Transverse colon (tissue), 4 donors: Measurements from ENCODE around the gene NCKAP5. TPM values are rescaled to one million over a fixed set of nuclear protein-coding genes. Genes with fewer than 3 reads are reported as not detected.

Experiments
- DNase-seq: peaks from one replicate; pipeline ENCODE4 v3.0.0-alpha.2; 2019
- H3K27ac ChIP-seq, 4 donors: fragments of 200-600 bp; sonication (generic); 2 replicates each; pipeline ENCODE4 v1.5.1; 2016 to 2018; ENCODE audit warnings: inconsistent platforms in 4 of 4
- H3K27me3 ChIP-seq: fragments of 200-600 bp; sonication (generic); 2 replicates; pipeline ENCODE4 v1.5.1; 2017; ENCODE audit warnings: inconsistent platforms
- H3K36me3 ChIP-seq, 4 donors: fragments of 200-600 bp; sonication (generic); 2 replicates each; pipeline ENCODE4 v1.5.1; 2017 to 2019; ENCODE audit warnings: inconsistent platforms in 4 of 4
- H3K4me1 ChIP-seq, 4 donors: fragments of 200-600 bp; sonication (generic); 2 replicates each; pipeline ENCODE4 v1.5.1; 2017 to 2020; ENCODE audit warnings: inconsistent platforms in 4 of 4
- H3K4me3 ChIP-seq, 4 donors: fragments of 200-600 bp; sonication (generic); 1 replicate in 1 of 4; 2 replicates in 3 of 4; pipeline versions ENCODE4 v1.5.1 to v1.6.1; 2017 to 2019; ENCODE audit warnings: inconsistent platforms in 4 of 4
- H3K9me3 ChIP-seq, 2 donors: fragments of 200-600 bp; sonication (generic); 2 replicates each; pipeline ENCODE4 v1.5.1; 2017 to 2019; ENCODE audit warnings: inconsistent platforms in 2 of 2
- EP300 ChIP-seq: sonication (generic); formaldehyde crosslinking; IDR thresholded peaks from one replicate; pipeline ENCODE4 v1.6.1; 2017; ENCODE audit warnings: antibody characterized with exemption, low read depth
- POLR2A ChIP-seq: fragments of 450-650 bp; IDR thresholded peaks from one replicate; pipeline ENCODE4 v1.6.1; 2016; ENCODE audit warnings: antibody characterized with exemption, mild to moderate bottlenecking, moderate library complexity
- POLR2AphosphoS5 ChIP-seq, 3 donors: sonication (generic); formaldehyde crosslinking; IDR thresholded peaks; one replicate each; pipeline ENCODE4 v1.6.1; 2016; ENCODE audit warnings: antibody characterized with exemption in 3 of 3
- WGBS, 2 donors: methylation state at CpG; one replicate each; pipeline ENCODE4 v1.1.5; 2018; ENCODE audit warnings: low coverage in 1 of 2; 5-methylcytosine and 5-hydroxymethylcytosine counted together
- in situ Hi-C, 4 donors: fragments of 200-750 bp; cut with MboI; loops; one replicate each; pipeline versions ENCODE4 v1.15.0 to v1.15.1; 2017; ENCODE audit warnings: low sequenced_read_pairs in 3 of 4, low pct_ligation_motif_present in 1 of 4, low pct_unique_long_range_greater_than_20kb in 1 of 4
- intact Hi-C: fragments of 100-400 bp; cut with DNase I; formaldehyde crosslinking; loops from one replicate; pipeline ENCODE4 v1.15.1; 2023; ENCODE audit warnings: low total_unique reads
- total RNA-seq, 4 donors: library from RNA; depleted of rRNA; stranded (reverse); fragments of >200 nt; gene quantifications; one replicate each; pipeline ENCODE4 v1.1.0, GENCODE V29; 2016
- TF ChIP-seq, protein P1 (sequence below), 5 experiments: fragments of 200-600 bp in 3 of 5; fragments of 450-650 bp in 2 of 5; sonication (generic) in 3 of 5; IDR thresholded peaks; 1 replicate in 2 of 5; 2 replicates in 3 of 5; pipeline ENCODE4 v1.5.1; 2016 to 2017; ENCODE audit warnings: antibody characterized with exemption in 5 of 5, inconsistent platforms in 3 of 5, mild to moderate bottlenecking in 2 of 5, moderate library complexity in 1 of 5

NCKAP5 gene
- total RNA-seq, 4 donors from 2014 or later, result 1.1 to 10.9 (median 5.0) TPM

- Histone ChIP-seq H3K27ac (no peak overlapping the region), H3K4me1 (no peaks in the 10 kb centered on the region), H3K9me3 (no peaks in the 10 kb centered on the region), H3K36me3 (no peaks in the 10 kb centered on the region), H3K27me3 (no peaks in the 10 kb centered on the region), H3K4me3 (no peak overlapping the region)
- in situ Hi-C loops, result no loop called here
- no peak for TF ChIP-seq POLR2A
- TF ChIP-seq, protein P1, sequence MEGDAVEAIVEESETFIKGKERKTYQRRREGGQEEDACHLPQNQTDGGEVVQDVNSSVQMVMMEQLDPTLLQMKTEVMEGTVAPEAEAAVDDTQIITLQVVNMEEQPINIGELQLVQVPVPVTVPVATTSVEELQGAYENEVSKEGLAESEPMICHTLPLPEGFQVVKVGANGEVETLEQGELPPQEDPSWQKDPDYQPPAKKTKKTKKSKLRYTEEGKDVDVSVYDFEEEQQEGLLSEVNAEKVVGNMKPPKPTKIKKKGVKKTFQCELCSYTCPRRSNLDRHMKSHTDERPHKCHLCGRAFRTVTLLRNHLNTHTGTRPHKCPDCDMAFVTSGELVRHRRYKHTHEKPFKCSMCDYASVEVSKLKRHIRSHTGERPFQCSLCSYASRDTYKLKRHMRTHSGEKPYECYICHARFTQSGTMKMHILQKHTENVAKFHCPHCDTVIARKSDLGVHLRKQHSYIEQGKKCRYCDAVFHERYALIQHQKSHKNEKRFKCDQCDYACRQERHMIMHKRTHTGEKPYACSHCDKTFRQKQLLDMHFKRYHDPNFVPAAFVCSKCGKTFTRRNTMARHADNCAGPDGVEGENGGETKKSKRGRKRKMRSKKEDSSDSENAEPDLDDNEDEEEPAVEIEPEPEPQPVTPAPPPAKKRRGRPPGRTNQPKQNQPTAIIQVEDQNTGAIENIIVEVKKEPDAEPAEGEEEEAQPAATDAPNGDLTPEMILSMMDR (IDR thresholded peaks at IDR 0.05), result no peak
- intact Hi-C loops, result no loop called here
- DNase-seq, result no peak
- 49 to 60% methylated on average over 5 to 6 of the region's 6 CpGs for WGBS, 2 donors
These were observed 236.8 kb downstream of the NCKAP5 start for GRCh38 chr2:133331436-133331835.

DNA sequence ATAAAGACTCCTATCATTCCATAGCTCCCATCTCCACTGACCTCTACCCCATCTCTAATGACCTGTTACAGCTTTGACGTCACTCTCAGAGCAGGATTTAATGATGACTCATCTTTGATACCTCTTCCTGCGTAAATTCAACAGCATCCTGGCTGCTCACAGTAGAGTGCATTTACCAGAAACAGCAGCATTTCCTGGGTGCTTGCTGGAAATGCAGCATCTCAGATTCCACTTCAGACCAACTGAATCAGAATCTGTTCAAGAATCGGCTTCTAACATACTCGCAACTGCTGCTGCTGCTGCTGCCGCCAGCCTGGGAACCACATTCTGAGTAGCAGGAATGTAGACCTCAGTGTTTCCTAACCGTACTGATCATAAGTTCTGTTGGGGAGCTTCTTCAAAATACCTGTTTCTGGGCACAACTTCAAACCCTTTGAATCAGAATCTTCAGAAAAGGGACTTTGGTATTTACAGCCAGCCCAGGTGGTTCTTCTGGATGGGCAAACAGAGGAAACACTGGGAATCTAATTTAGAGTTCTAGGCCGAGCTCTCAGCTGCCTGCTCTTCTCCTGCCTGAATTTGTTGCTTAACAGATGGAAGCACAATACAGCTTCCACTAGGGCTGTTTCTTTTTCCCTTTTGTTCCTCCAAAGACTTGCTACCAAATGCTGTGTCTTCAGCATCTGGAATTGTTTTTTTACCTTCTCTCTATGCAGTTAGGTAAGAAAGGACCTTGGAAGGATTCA lies 241.4 kb downstream of the NCKAP5 start:
- Histone ChIP-seq H3K27ac (no peak overlapping the region), H3K4me1 (no peaks in the 10 kb centered on the region), H3K27me3 (no peaks in the 10 kb centered on the region), H3K36me3 (no peaks in the 10 kb centered on the region), H3K9me3 (no peaks in the 10 kb centered on the region), H3K4me3 (no peak overlapping the region)
- no peak for TF ChIP-seq EP300
- TF ChIP-seq POLR2AphosphoS5 (IDR thresholded peaks at IDR 0.05), result no peak
- TF ChIP-seq POLR2A, result no peak
- TF ChIP-seq, protein P1 (IDR thresholded peaks at IDR 0.05), result no peak
- 77 to 83% methylated on average over 2 to 7 of the region's 7 CpGs for WGBS, 2 donors
- in situ Hi-C loops, result no loop called here
- DNase-seq, result no peak
- intact Hi-C loops, result no loop called here

DNA sequence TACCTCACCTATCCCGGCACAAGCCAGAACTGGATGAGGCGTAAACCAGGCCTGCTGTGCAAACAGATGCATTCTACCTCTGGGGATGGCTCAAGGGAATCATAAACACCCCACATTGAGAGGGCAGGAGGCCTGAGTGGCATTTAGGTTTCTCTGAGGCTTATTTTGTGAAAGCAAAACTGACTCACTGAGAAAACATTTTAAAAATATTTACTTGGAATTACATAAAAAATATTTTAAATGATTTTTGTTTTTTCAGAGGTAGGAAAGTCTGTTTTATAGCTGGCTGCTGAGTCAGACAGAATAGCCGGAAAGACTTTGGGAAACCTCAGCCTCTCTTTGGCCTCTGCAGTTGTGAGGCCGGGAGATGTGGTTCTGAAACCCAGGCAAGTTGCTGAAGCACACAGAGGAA lies 244.1 kb downstream of the NCKAP5 start:
- intact Hi-C loops (no loop called here), in situ Hi-C loops (no loop called here)
- DNase-seq, result no peak
- no peak for TF ChIP-seq POLR2A
- TF ChIP-seq POLR2AphosphoS5 (IDR thresholded peaks at IDR 0.05), result no peak
- TF ChIP-seq, protein P1 (IDR thresholded peaks at IDR 0.05), result no peak
- TF ChIP-seq EP300, result no peak
- Histone ChIP-seq H3K4me1 (no peaks in the 10 kb centered on the region), H3K27ac (no peak overlapping the region), H3K9me3 (no peaks in the 10 kb centered on the region), H3K36me3 (no peaks in the 10 kb centered on the region), H3K4me3 (no peak overlapping the region), H3K27me3 (no peaks in the 10 kb centered on the region)
- WGBS, 2 donors, result 79 to 100% methylated on average over 2 to 4 of the region's 4 CpGs

- intact Hi-C loops, result no loop called here
- no peaks in the 10 kb centered on the region for H3K9me3 ChIP-seq
- no peak for DNase-seq
- no peaks in the 10 kb centered on the region for H3K4me1 ChIP-seq
- no peaks in the 10 kb centered on the region for H3K27me3 ChIP-seq
- WGBS, 2 donors, result 69 to 75% methylated on average over 1 of the region's 1 CpG
- no peaks in the 10 kb centered on the region for H3K36me3 ChIP-seq
- no peak for TF ChIP-seq POLR2AphosphoS5 (IDR thresholded peaks at IDR 0.05)
- H3K4me3 ChIP-seq, result no peak overlapping the region
- H3K27ac ChIP-seq, result no peak overlapping the region
- in situ Hi-C loops, result no loop called here
These were observed 245.4 kb downstream of the NCKAP5 start for GRCh38 chr2:133322909-133323308.

DNA sequence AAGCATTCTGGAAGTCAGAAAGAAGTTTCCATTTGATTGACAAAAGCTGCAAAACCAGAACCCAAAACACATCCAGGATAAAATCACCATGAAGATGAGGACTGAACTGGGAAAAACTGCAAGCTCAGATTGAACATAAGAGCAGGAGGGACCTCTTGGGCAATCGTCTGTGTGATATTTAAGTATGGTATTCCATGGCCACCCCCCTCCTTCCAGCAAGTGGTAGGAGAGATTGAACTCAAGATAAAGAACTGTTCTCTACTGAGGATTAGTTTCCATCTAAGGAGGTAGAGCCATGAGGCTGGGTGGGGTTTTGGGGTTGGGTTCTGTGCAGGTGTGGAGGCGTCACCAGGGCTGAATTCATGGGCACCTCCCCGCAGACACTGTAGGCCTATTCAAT lies 251.1 kb downstream of the NCKAP5 start:
- H3K27ac ChIP-seq, result no peak overlapping the region
- H3K4me1 ChIP-seq, result no peaks in the 10 kb centered on the region
- in situ Hi-C loops, result no loop called here
- no peaks in the 10 kb centered on the region for H3K27me3 ChIP-seq
- DNase-seq, result no peak
- H3K36me3 ChIP-seq, result no peaks in the 10 kb centered on the region
- TF ChIP-seq, protein P1 (IDR thresholded peaks at IDR 0.05), result no peak
- TF ChIP-seq POLR2A, result no peak
- no peak for TF ChIP-seq EP300
- TF ChIP-seq POLR2AphosphoS5 (IDR thresholded peaks at IDR 0.05), result no peak
- H3K9me3 ChIP-seq, result no peaks in the 10 kb centered on the region
- no peak overlapping the region for H3K4me3 ChIP-seq
- 60 to 82% methylated on average over 1 to 3 of the region's 3 CpGs for WGBS, 2 donors
- intact Hi-C loops, result no loop called here
